CD4-positive, alpha-beta T cell (primary cell): Measurements from ENCODE around the gene HTR4. TPM values are rescaled to one million over a fixed set of nuclear protein-coding genes. Genes with fewer than 3 reads are reported as not detected.

Experiments
- ATAC-seq: fragments of 200-7000 bp; cut with Tn5 transposase; one replicate; pipeline ENCODE4 v1.10.0; 2022; ENCODE audit warnings: mild to moderate bottlenecking; ENCODE audit not compliant: poor library complexity
- CTCF ChIA-PET: fragments of 350-600 bp; sonication (Branson Sonifier 250); formaldehyde crosslinking; loops from one replicate; lab custom pipeline; 2021; ENCODE audit warnings: antibody characterized with exemption, inconsistent platforms; lab: Charles Lee
- POLR2A ChIA-PET: fragments of 350-600 bp; sonication (Branson Sonifier 250); formaldehyde crosslinking; loops from one replicate; lab custom pipeline; 2021; ENCODE audit warnings: antibody characterized with exemption, inconsistent platforms; lab: Charles Lee
- DNase-seq, 14 experiments: peaks; one replicate each; pipeline ENCODE4 v3.0.0-alpha.2; 2013 to 2020; ENCODE audit warnings: mixed read lengths in 2 of 14
- H3K27ac ChIP-seq, 2 donors: one replicate each; pipeline versions ENCODE4 v1.5.1 to v1.7.0; 2013; ENCODE audit warnings: low read length in 2 of 2, low read depth in 1 of 2, mild to moderate bottlenecking in 1 of 2
- H3K27me3 ChIP-seq, 2 experiments: 1 replicate in 1 of 2; 2 replicates in 1 of 2; pipeline versions ENCODE4 v1.6.1 to v1.7.0; 2013; ENCODE audit warnings: low read length in 2 of 2, control low read depth in 1 of 2, mild to moderate bottlenecking in 1 of 2, moderate library complexity in 1 of 2; ENCODE audit not compliant: insufficient read depth in 2 of 2, control insufficient read depth in 1 of 2
- H3K36me3 ChIP-seq: one replicate; pipeline ENCODE4 v1.6.1; 2013; ENCODE audit warnings: low read length, control low read depth; ENCODE audit not compliant: insufficient read depth
- H3K4me1 ChIP-seq: one replicate; pipeline ENCODE4 v1.6.1; 2013; ENCODE audit warnings: low read length, control low read depth; ENCODE audit not compliant: insufficient read depth
- H3K4me3 ChIP-seq: one replicate; pipeline ENCODE4 v1.5.1; 2013; ENCODE audit warnings: mild to moderate bottlenecking, low read length, moderate library complexity
- H3K9me3 ChIP-seq, 2 experiments: 1 replicate in 1 of 2; 2 replicates in 1 of 2; pipeline versions ENCODE4 v1.6.1 to v1.7.0; 2013; ENCODE audit warnings: low read length in 2 of 2, mild to moderate bottlenecking in 2 of 2, control low read depth in 1 of 2, moderate library complexity in 1 of 2; ENCODE audit not compliant: control insufficient read depth in 1 of 2, insufficient read depth in 1 of 2
- H3K27ac Mint-ChIP-seq: one replicate; pipeline ENCODE4 v1.8.0; 2020; ENCODE audit warnings: mixed read lengths
- H3K27me3 Mint-ChIP-seq: one replicate; pipeline ENCODE4 v1.8.0; 2021; ENCODE audit warnings: mixed read lengths
- H3K36me3 Mint-ChIP-seq: one replicate; pipeline ENCODE4 v1.8.0; 2021; ENCODE audit warnings: low read depth, mixed read lengths
- H3K4me1 Mint-ChIP-seq: one replicate; pipeline ENCODE4 v1.8.0; 2021; ENCODE audit warnings: low read depth, mixed read lengths
- H3K4me3 Mint-ChIP-seq: one replicate; pipeline ENCODE4 v1.8.0; 2020; ENCODE audit warnings: mild to moderate bottlenecking, mixed read lengths
- H3K9me3 Mint-ChIP-seq: one replicate; pipeline ENCODE4 v1.8.0; 2020; ENCODE audit warnings: mixed read lengths
- CTCF ChIP-seq: fragments of 200-600 bp; IDR thresholded peaks from one replicate; pipeline ENCODE4 v1.8.0; 2022; ENCODE audit warnings: antibody characterized with exemption, mild to moderate bottlenecking
- intact Hi-C, 2 experiments: fragments of 100-400 bp; cut with DNase I in 1 of 2; cut with micrococcal nuclease in 1 of 2; formaldehyde crosslinking; loops; one replicate each; pipeline versions ENCODE4 v1.15.1 to v1.9.0; 2023 to 2025; cut with DNase I, micrococcal nuclease
- total RNA-seq, 174 experiments: library from RNA in 2 of 174; stranded (reverse) in 2 of 174; gene quantifications; one replicate each; pipeline ENCODE4 v1.2.3 and lab custom pipeline; 2021 to 2026

Gene HTR4
- total RNA-seq, 2 experiments from 2014 or later: not detected

GRCh38 chr5:148639081-148639480 is 15.2 kb downstream of the HTR4 start:
- Mint-ChIP-seq H3K9me3 (no peaks in the 10 kb centered on the region), H3K36me3 (no peaks in the 10 kb centered on the region), H3K4me3 (no peak overlapping the region), H3K27ac (no peak overlapping the region), H3K4me1 (no peaks in the 10 kb centered on the region), H3K27me3 (peaks cover 25% of the 10 kb centered on the region)
- no peaks in the 10 kb centered on the region for H3K36me3 ChIP-seq
- no peaks in the 10 kb centered on the region for H3K9me3 ChIP-seq
- ChIA-PET POLR2A (no interaction called here), CTCF (no interaction called here)
- H3K4me1 ChIP-seq: no peaks in the 10 kb centered on the region
- TF ChIP-seq CTCF: no peak
- no peaks in the 10 kb centered on the region for H3K27me3 ChIP-seq
- no peak for ATAC-seq
- intact Hi-C loops: no loop called here
- H3K27ac ChIP-seq: no peak overlapping the region
- DNase-seq: no peak
- H3K4me3 ChIP-seq: no peak overlapping the region

DNA sequence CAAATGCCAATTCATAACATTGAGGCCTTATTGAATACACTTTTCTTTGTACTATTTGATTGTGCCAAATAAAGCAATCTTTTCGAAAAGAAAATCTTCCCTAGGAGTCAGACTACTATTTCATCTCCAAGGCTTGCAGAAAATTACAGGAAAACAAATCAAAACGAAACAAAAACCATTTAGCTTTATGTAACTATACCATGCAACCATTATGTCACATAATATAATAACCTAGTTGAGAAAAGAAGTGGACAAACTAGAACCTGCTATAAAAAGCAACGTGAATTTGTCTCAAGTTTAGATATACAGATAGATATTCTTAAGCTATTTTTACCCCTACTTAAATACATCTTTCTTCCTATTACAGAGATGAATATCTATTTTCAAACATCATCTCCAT is 18.0 kb downstream of the HTR4 start:
- POLR2A ChIA-PET: no interaction called here

GRCh38 chr5:148635321-148636083 is 18.8 kb downstream of the HTR4 start:
- H3K27ac Mint-ChIP-seq: no peak overlapping the region
- intact Hi-C loops: no loop called here
- CTCF ChIA-PET: no interaction called here
- no peak overlapping the region for H3K27ac ChIP-seq
- TF ChIP-seq CTCF: no peak
- H3K36me3 Mint-ChIP-seq: no peaks in the 10 kb centered on the region
- H3K4me3 ChIP-seq: no peak overlapping the region
- no peaks in the 10 kb centered on the region for H3K4me1 ChIP-seq
- no peak overlapping the region for H3K4me3 Mint-ChIP-seq
- H3K9me3 Mint-ChIP-seq: no peaks in the 10 kb centered on the region
- POLR2A ChIA-PET: no interaction called here
- H3K9me3 ChIP-seq: no peaks in the 10 kb centered on the region
- peaks cover 0 to 5% of the 10 kb centered on the region in 2 experiments for H3K27me3 ChIP-seq
- peaks cover 18% of the 10 kb centered on the region for H3K27me3 Mint-ChIP-seq
- no peak for DNase-seq
- no peaks in the 10 kb centered on the region for H3K36me3 ChIP-seq
- H3K4me1 Mint-ChIP-seq: peaks cover 7% of the 10 kb centered on the region
- ATAC-seq: no peak

More for the DNA sequence above, 18.0 kb downstream of the HTR4 start:
- no peaks in the 10 kb centered on the region for H3K36me3 Mint-ChIP-seq
- ATAC-seq: no peak
- Histone ChIP-seq H3K27ac (no peak overlapping the region), H3K9me3 (no peaks in the 10 kb centered on the region), H3K36me3 (no peaks in the 10 kb centered on the region), H3K4me3 (no peak overlapping the region), H3K27me3 (no peaks in the 10 kb centered on the region), H3K4me1 (no peaks in the 10 kb centered on the region)
- H3K4me1 Mint-ChIP-seq: peaks cover 7% of the 10 kb centered on the region
- no peaks in the 10 kb centered on the region for H3K9me3 Mint-ChIP-seq
- intact Hi-C loops: no loop called here
- CTCF ChIA-PET: no interaction called here
- H3K27ac Mint-ChIP-seq: no peak overlapping the region
- H3K4me3 Mint-ChIP-seq: no peak overlapping the region
- DNase-seq: no peak
- TF ChIP-seq CTCF: no peak
- H3K27me3 Mint-ChIP-seq: peaks cover 18% of the 10 kb centered on the region
